Esophagus muscularis mucosa (tissue), 3 donors: Measurements from ENCODE around the gene SELENOM.

Source experiments
- EP300 ChIP-seq: sonication (generic); formaldehyde crosslinking; IDR thresholded peaks from one replicate; pipeline ENCODE4 v1.6.1; 2017; ENCODE audit warnings: antibody characterized with exemption
- POLR2AphosphoS5 ChIP-seq, 2 donors: sonication (generic); formaldehyde crosslinking; IDR thresholded peaks; one replicate each; pipeline ENCODE4 v1.6.1; 2017; ENCODE audit warnings: antibody characterized with exemption in 2 of 2

- no peak for TF ChIP-seq EP300
- TF ChIP-seq POLR2AphosphoS5 (IDR thresholded peaks at IDR 0.05), result no peak
Observed at GRCh38 chr22:31083923-31084810, 23.2 kb downstream of the SELENOM start.
